ENCODE results near the gene SMAD9.

GRCh38 chr13:36818804-36819738 is 101.0 kb downstream of the SMAD9 start, which contains the start of gene RFXAP:
- TF ChIP-seq CTCF (conservative IDR thresholded peaks at IDR 0.05 in 1 of 2, IDR thresholded peaks at IDR 0.05 in 1 of 2; ENCODE audit: low read depth in 1 of 2, low read length in 2 of 2) (no peak), EZH2 (IDR thresholded peaks at IDR 0.05; ENCODE audit: low read length, missing control alignments) (no peak)
